Measurements from ENCODE around the gene TNFRSF1B. TPM values are rescaled to one million over a fixed set of nuclear protein-coding genes. Genes with fewer than 3 reads are reported as not detected.

TNFRSF1B gene
- polyA plus RNA-seq, 3 donors, result 436 to 761 (median 450) TPM

GRCh38 chr1:12142141-12142823 is 24.5 kb upstream of the TNFRSF1B start:
- peaks cover 82 to 83% of the 10 kb centered on the region in 2 donors for H3K4me1 ChIP-seq (ENCODE audit: control insufficient read depth in 1 of 2, insufficient read depth in 2 of 2, low read length in 2 of 2)
- no peaks in the 10 kb centered on the region for H3K9me3 Mint-ChIP-seq
- intact Hi-C loops (cut with micrococcal nuclease), result loop anchor here in 1 of 2 donors (5.0 kb wide), 1 partner anchor 35 kb away; no protein-coding TSS in a partner anchor
- H3K9me3 ChIP-seq (replicated peaks in 1 of 2; ENCODE audit: control insufficient read depth in 1 of 2, insufficient read depth in 1 of 2, low read length in 2 of 2), result no peaks in the 10 kb centered on the region
- H3K27me3 ChIP-seq (ENCODE audit: control insufficient read depth in 2 of 2, insufficient read depth in 2 of 2, low read length in 2 of 2), result no peaks in the 10 kb centered on the region
- no peak for TF ChIP-seq CTCF (IDR thresholded peaks at IDR 0.05)
- H3K27ac ChIP-seq (ENCODE audit: low read depth in 1 of 2, low read length in 2 of 2), result peak overlapping the region; percentile 93 to 95
- H3K36me3 Mint-ChIP-seq, result peaks cover 35 to 45% of the 10 kb centered on the region in 2 donors
- no peak overlapping the region for H2AFZ ChIP-seq (ENCODE audit: insufficient read depth, low read depth, low read length, poor library complexity, severe bottlenecking)
- no peaks in the 10 kb centered on the region for H3K27me3 Mint-ChIP-seq (ENCODE audit: low read depth in 3 of 3)
- peaks cover 10 to 26% of the 10 kb centered on the region in 2 donors for H3K36me3 ChIP-seq (replicated peaks in 1 of 2; ENCODE audit: control insufficient read depth in 1 of 2, insufficient read depth in 2 of 2, low read length in 2 of 2)
- WGBS (ENCODE audit: insufficient coverage), result 63% methylated on average over 10 of the region's 18 CpGs
- H3K4me2 ChIP-seq (replicated peaks; ENCODE audit: extremely low read depth, low read length, poor library complexity, severe bottlenecking), result peak overlapping the region; percentile 52
- H3K9ac ChIP-seq (ENCODE audit: insufficient read depth, low read length, poor library complexity, severe bottlenecking), result peak overlapping the region; percentile 72
- peak overlapping the region in 1 of 2 donors; percentile 24 for H3K4me3 Mint-ChIP-seq
- H4K20me1 ChIP-seq (ENCODE audit: insufficient read depth, low read length), result no peaks in the 10 kb centered on the region
- H3K27ac Mint-ChIP-seq, result peak overlapping the region; percentile 95 to 99 (median 99)
- no peaks in the 10 kb centered on the region for H3K79me2 ChIP-seq (ENCODE audit: insufficient read depth, low read length)
- H3K4me3 ChIP-seq (replicated peaks in 1 of 3; ENCODE audit: low read depth in 2 of 3, low read length in 3 of 3), result peak overlapping the region in 1 of 3 experiments; percentile 32
- no peak for DNase-seq
- peaks cover 85% of the 10 kb centered on the region for H3K4me1 Mint-ChIP-seq

- no peaks in the 10 kb centered on the region for H3K79me2 ChIP-seq (ENCODE audit: insufficient read depth, low read length)
- no peaks in the 10 kb centered on the region for H3K9me3 ChIP-seq (replicated peaks in 1 of 2; ENCODE audit: control insufficient read depth in 1 of 2, insufficient read depth in 1 of 2, low read length in 2 of 2)
- peaks cover 9 to 20% of the 10 kb centered on the region in 2 donors for H3K36me3 ChIP-seq (replicated peaks in 1 of 2; ENCODE audit: control insufficient read depth in 1 of 2, insufficient read depth in 2 of 2, low read length in 2 of 2)
- intact Hi-C loops (cut with micrococcal nuclease), result loop anchor here in 1 of 2 donors (5.0 kb wide), 1 partner anchor 34 kb away; no protein-coding TSS in a partner anchor
- H3K36me3 Mint-ChIP-seq, result peaks cover 32 to 40% of the 10 kb centered on the region in 2 donors
- peak overlapping the region; percentile 52 for H3K4me2 ChIP-seq (replicated peaks; ENCODE audit: extremely low read depth, low read length, poor library complexity, severe bottlenecking)
- H4K20me1 ChIP-seq (ENCODE audit: insufficient read depth, low read length), result no peaks in the 10 kb centered on the region
- no peak overlapping the region for H2AFZ ChIP-seq (ENCODE audit: insufficient read depth, low read depth, low read length, poor library complexity, severe bottlenecking)
- no peaks in the 10 kb centered on the region for H3K27me3 ChIP-seq (ENCODE audit: control insufficient read depth in 2 of 2, insufficient read depth in 2 of 2, low read length in 2 of 2)
- peaks cover 92% of the 10 kb centered on the region for H3K4me1 Mint-ChIP-seq
- peak; percentile 79 to 89 (median 84) for DNase-seq
- TF ChIP-seq CTCF (IDR thresholded peaks at IDR 0.05), result no peak
- H3K9me3 Mint-ChIP-seq, result no peaks in the 10 kb centered on the region
- peak overlapping the region; percentile 54 to 80 for H3K4me3 Mint-ChIP-seq
- WGBS (ENCODE audit: insufficient coverage), result 0% methylated on average over 16 of the region's 21 CpGs
- peak overlapping the region; percentile 93 to 95 for H3K27ac ChIP-seq (ENCODE audit: low read depth in 1 of 2, low read length in 2 of 2)
- peak overlapping the region in 1 of 3 experiments; percentile 32 for H3K4me3 ChIP-seq (replicated peaks in 1 of 3; ENCODE audit: low read depth in 2 of 3, low read length in 3 of 3)
- peak overlapping the region; percentile 95 to 99 (median 99) for H3K27ac Mint-ChIP-seq
- peaks cover 88 to 90% of the 10 kb centered on the region in 2 donors for H3K4me1 ChIP-seq (ENCODE audit: control insufficient read depth in 1 of 2, insufficient read depth in 2 of 2, low read length in 2 of 2)
- H3K27me3 Mint-ChIP-seq (ENCODE audit: low read depth in 3 of 3), result no peaks in the 10 kb centered on the region
- peak overlapping the region; percentile 72 for H3K9ac ChIP-seq (ENCODE audit: insufficient read depth, low read length, poor library complexity, severe bottlenecking)
Observed at GRCh38 chr1:12142891-12143630, 23.7 kb upstream of the TNFRSF1B start.
